Activated T-cell treated with anti-CD3 and anti-CD28 coated beads, Interleukin-2, amount 50 U/mL, for 24 hours (primary cell): Measurements from ENCODE around the gene ETF1.

Experiments
- DNase-seq: peaks from one replicate; pipeline ENCODE4 v3.0.0-alpha.2; 2020
- H3K27ac Mint-ChIP-seq: 2 replicates; pipeline ENCODE4 v1.8.0; 2020; ENCODE audit warnings: mild to moderate bottlenecking, mixed read lengths
- H3K27me3 Mint-ChIP-seq: 2 replicates; pipeline ENCODE4 v1.8.0; 2020; ENCODE audit warnings: mixed read lengths
- H3K36me3 Mint-ChIP-seq: 2 replicates; pipeline ENCODE4 v1.8.0; 2020; ENCODE audit warnings: low read depth, mixed read lengths
- H3K4me1 Mint-ChIP-seq: 2 replicates; pipeline ENCODE4 v1.8.0; 2020; ENCODE audit warnings: low read depth, mixed read lengths
- H3K4me3 Mint-ChIP-seq: 2 replicates; pipeline ENCODE4 v1.8.0; 2020; ENCODE audit warnings: mild to moderate bottlenecking, moderate library complexity, mixed read lengths
- H3K9me3 Mint-ChIP-seq: 2 replicates; pipeline ENCODE4 v1.8.0; 2020; ENCODE audit warnings: mixed read lengths

ETF1 gene

DNA sequence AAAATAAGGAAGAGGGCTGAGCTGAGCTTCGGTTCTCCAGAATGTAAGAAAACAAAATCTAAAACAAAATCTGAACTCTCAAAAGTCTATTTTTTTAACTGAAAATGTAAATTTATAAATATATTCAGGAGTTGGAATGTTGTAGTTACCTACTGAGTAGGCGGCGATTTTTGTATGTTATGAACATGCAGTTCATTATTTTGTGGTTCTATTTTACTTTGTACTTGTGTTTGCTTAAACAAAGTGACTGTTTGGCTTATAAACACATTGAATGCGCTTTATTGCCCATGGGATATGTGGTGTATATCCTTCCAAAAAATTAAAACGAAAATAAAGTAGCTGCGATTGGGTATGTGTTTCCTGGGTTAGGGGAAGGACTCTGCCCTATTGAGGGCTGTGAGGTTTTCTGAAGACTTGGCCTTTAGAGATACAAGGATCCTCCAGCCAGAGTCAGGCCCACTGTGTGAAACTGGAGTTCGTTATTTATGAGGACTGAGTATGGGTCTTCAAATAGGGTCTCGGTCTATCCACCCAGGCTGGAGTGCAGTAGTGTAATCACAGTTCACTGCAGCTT lies 74.0 kb downstream of the ETF1 start:
- Mint-ChIP-seq H3K4me3 (peak overlapping the region; percentile 49), H3K36me3 (peaks cover 33% of the 10 kb centered on the region), H3K27me3 (no peaks in the 10 kb centered on the region), H3K27ac (peak overlapping the region; percentile 53), H3K4me1 (peaks cover 25% of the 10 kb centered on the region), H3K9me3 (no peaks in the 10 kb centered on the region)
- no peak for DNase-seq

DNA sequence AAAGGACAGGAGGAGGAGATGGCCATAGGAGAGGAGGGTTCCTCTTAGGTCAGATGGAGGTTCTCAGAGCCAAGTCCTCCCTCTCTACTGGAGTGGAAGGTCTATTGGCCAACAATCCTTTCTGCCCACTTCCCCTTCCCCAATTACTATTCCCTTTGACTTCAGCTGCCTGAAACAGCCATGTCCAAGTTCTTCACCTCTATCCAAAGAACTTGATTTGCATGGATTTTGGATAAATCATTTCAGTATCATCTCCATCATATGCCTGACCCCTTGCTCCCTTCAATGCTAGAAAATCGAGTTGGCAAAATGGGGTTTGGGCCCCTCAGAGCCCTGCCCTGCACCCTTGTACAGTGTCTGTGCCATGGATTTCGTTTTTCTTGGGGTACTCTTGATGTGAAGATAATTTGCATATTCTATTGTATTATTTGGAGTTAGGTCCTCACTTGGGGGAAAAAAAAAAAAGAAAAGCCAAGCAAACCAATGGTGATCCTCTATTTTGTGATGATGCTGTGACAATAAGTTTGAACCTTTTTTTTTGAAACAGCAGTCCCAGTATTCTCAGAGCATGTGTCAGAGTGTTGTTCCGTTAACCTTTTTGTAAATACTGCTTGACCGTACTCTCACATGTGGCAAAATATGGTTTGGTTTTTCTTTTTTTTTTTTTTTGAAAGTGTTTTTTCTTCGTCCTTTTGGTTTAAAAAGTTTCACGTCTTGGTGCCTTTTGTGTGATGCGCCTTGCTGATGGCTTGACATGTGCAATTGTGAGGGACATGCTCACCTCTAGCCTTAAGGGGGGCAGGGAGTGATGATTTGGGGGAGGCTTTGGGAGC lies 74.7 kb downstream of the ETF1 start:
- Mint-ChIP-seq H3K27ac (peak overlapping the region; percentile 86), H3K27me3 (no peaks in the 10 kb centered on the region), H3K36me3 (peaks cover 33% of the 10 kb centered on the region), H3K4me1 (peaks cover 29% of the 10 kb centered on the region), H3K9me3 (no peaks in the 10 kb centered on the region), H3K4me3 (peak overlapping the region; percentile 85)
- no peak for DNase-seq

DNA sequence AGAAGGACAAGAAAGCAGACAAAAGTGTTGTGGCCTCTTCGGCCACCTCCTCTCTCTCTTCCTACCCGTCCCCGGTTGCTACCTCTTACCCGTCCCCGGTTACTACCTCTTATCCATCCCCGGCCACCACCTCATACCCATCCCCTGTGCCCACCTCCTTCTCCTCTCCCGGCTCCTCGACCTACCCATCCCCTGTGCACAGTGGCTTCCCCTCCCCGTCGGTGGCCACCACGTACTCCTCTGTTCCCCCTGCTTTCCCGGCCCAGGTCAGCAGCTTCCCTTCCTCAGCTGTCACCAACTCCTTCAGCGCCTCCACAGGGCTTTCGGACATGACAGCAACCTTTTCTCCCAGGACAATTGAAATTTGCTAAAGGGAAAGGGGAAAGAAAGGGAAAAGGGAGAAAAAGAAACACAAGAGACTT lies 75.3 kb downstream of the ETF1 start:
- H3K27me3 Mint-ChIP-seq, result no peaks in the 10 kb centered on the region
- DNase-seq, result no peak
- peaks cover 30% of the 10 kb centered on the region for H3K4me1 Mint-ChIP-seq
- H3K4me3 Mint-ChIP-seq, result peak overlapping the region; percentile 85
- peak overlapping the region; percentile 86 for H3K27ac Mint-ChIP-seq
- H3K36me3 Mint-ChIP-seq, result peaks cover 33% of the 10 kb centered on the region
- H3K9me3 Mint-ChIP-seq, result no peaks in the 10 kb centered on the region

DNA sequence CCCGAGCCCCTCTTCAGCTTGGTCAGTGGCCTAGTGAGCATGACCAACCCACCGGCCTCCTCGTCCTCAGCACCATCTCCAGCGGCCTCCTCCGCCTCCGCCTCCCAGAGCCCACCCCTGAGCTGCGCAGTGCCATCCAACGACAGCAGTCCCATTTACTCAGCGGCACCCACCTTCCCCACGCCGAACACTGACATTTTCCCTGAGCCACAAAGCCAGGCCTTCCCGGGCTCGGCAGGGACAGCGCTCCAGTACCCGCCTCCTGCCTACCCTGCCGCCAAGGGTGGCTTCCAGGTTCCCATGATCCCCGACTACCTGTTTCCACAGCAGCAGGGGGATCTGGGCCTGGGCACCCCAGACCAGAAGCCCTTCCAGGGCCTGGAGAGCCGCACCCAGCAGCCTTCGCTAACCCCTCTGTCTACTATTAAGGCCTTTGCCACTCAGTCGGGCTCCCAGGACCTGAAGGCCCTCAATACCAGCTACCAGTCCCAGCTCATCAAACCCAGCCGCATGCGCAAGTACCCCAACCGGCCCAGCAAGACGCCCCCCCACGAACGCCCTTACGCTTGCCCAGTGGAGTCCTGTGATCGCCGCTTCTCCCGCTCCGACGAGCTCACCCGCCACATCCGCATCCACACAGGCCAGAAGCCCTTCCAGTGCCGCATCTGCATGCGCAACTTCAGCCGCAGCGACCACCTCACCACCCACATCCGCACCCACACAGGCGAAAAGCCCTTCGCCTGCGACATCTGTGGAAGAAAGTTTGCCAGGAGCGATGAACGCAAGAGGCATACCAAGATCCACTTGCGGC lies 75.9 kb downstream of the ETF1 start:
- H3K4me1 Mint-ChIP-seq, result peaks cover 30% of the 10 kb centered on the region
- DNase-seq, result no peak
- H3K9me3 Mint-ChIP-seq, result no peaks in the 10 kb centered on the region
- H3K27ac Mint-ChIP-seq, result peak overlapping the region; percentile 86
- H3K27me3 Mint-ChIP-seq, result no peaks in the 10 kb centered on the region
- peak overlapping the region; percentile 85 for H3K4me3 Mint-ChIP-seq
- peaks cover 33% of the 10 kb centered on the region for H3K36me3 Mint-ChIP-seq

- H3K27me3 Mint-ChIP-seq, result no peaks in the 10 kb centered on the region
- peaks cover 38% of the 10 kb centered on the region for H3K4me1 Mint-ChIP-seq
- peak overlapping the region; percentile 95 for H3K27ac Mint-ChIP-seq
- no peaks in the 10 kb centered on the region for H3K9me3 Mint-ChIP-seq
- peaks cover 33% of the 10 kb centered on the region for H3K36me3 Mint-ChIP-seq
- peak; percentile 55 for DNase-seq
- peak overlapping the region; percentile 85 for H3K4me3 Mint-ChIP-seq
Measured at GRCh38 chr5:138466125-138466899, 76.7 kb downstream of the ETF1 start.

DNA sequence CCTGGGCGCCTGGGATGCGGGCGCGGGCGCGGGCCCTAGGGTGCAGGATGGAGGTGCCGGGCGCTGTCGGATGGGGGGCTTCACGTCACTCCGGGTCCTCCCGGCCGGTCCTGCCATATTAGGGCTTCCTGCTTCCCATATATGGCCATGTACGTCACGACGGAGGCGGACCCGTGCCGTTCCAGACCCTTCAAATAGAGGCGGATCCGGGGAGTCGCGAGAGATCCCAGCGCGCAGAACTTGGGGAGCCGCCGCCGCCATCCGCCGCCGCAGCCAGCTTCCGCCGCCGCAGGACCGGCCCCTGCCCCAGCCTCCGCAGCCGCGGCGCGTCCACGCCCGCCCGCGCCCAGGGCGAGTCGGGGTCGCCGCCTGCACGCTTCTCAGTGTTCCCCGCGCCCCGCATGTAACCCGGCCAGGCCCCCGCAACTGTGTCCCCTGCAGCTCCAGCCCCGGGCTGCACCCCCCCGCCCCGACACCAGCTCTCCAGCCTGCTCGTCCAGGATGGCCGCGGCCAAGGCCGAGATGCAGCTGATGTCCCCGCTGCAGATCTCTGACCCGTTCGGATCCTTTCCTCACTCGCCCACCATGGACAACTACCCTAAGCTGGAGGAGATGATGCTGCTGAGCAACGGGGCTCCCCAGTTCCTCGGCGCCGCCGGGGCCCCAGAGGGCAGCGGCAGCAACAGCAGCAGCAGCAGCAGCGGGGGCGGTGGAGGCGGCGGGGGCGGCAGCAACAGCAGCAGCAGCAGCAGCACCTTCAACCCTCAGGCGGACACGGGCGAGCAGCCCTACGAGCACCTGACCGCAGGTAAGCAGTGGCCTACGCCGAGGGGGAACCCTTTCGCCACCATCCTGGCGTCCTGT lies 77.5 kb downstream of the ETF1 start, which contains the start of gene EGR1:
EGR1 (plus strand) TSS at position 219 of the 864 bp plus-strand sequence; CDS start at position 502, 283 bp downstream.
- peak within 1 kb of the TSS; percentile 95 for H3K27ac Mint-ChIP-seq
- peaks cover 33% of the 10 kb centered on the region for H3K36me3 Mint-ChIP-seq
- H3K27me3 Mint-ChIP-seq, result no peaks in the 10 kb centered on the region
- H3K9me3 Mint-ChIP-seq, result no peaks in the 10 kb centered on the region
- peak; percentile 97 for DNase-seq
- peak within 1 kb of the TSS; percentile 85 for H3K4me3 Mint-ChIP-seq
- peaks cover 46% of the 10 kb centered on the region for H3K4me1 Mint-ChIP-seq

DNA sequence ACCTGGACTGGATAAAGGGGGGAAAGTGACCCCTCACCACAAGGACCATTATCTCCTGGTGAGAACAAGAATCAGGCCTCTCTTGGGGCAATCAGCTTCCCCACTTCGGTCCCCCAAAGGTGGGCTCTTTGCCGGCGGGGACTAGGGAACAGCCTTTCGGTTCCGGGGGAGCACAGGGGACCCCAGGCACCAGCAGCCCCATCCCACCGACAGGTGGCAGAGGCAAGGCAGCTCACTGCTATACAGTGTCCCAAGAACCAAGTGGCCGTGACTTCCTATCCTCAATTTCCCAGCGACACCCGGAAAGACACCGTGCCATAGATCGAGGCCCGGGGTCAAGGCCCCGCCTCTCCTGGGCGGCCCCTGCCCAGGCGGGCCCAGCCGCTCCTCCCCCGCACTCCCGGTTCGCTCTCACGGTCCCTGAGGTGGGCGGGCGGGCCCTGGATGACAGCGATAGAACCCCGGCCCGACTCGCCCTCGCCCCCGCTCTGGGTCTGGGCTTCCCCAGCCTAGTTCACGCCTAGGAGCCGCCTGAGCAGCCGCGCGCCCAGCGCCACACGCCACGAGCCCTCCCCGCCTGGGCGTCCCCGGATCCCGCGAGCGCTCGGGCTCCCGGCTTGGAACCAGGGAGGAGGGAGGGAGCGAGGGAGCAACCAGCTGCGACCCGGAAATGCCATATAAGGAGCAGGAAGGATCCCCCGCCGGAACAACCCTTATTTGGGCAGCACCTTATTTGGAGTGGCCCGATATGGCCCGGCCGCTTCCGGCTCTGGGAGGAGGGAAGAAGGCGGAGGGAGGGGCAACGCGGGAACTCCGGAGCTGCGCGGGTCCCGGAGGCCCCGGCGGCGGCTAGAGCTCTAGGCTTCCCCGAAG lies 78.4 kb downstream of the ETF1 start:
- Mint-ChIP-seq H3K4me1 (peaks cover 55% of the 10 kb centered on the region), H3K27me3 (no peaks in the 10 kb centered on the region), H3K36me3 (peaks cover 33% of the 10 kb centered on the region), H3K4me3 (peak overlapping the region; percentile 85), H3K9me3 (no peaks in the 10 kb centered on the region), H3K27ac (peak overlapping the region; percentile 95)
- DNase-seq, result peak; percentile 97

- peak; percentile 96 for DNase-seq
- H3K27ac Mint-ChIP-seq, result peak overlapping the region; percentile 95
- H3K27me3 Mint-ChIP-seq, result no peaks in the 10 kb centered on the region
- no peaks in the 10 kb centered on the region for H3K9me3 Mint-ChIP-seq
- H3K4me1 Mint-ChIP-seq, result peaks cover 61% of the 10 kb centered on the region
- H3K36me3 Mint-ChIP-seq, result peaks cover 31% of the 10 kb centered on the region
- peak overlapping the region; percentile 85 for H3K4me3 Mint-ChIP-seq
Measured at GRCh38 chr5:138464008-138464387, 79.0 kb downstream of the ETF1 start.

GRCh38 chr5:138463419-138464007 lies 79.5 kb downstream of the ETF1 start:
- H3K27ac Mint-ChIP-seq, result peak overlapping the region; percentile 95
- DNase-seq, result peak; percentile 48
- H3K36me3 Mint-ChIP-seq, result peaks cover 28% of the 10 kb centered on the region
- H3K4me1 Mint-ChIP-seq, result peaks cover 64% of the 10 kb centered on the region
- H3K4me3 Mint-ChIP-seq, result peak overlapping the region; percentile 85
- no peaks in the 10 kb centered on the region for H3K27me3 Mint-ChIP-seq
- H3K9me3 Mint-ChIP-seq, result no peaks in the 10 kb centered on the region

- Mint-ChIP-seq H3K36me3 (peaks cover 8% of the 10 kb centered on the region), H3K4me3 (no peak overlapping the region)
Measured at GRCh38 chr5:138461343-138462125, 81.5 kb downstream of the ETF1 start.

GRCh38 chr5:138460032-138460693 lies 82.9 kb downstream of the ETF1 start:
- H3K27me3 Mint-ChIP-seq, result no peaks in the 10 kb centered on the region
- peak overlapping the region; percentile 100 for H3K27ac Mint-ChIP-seq
- peaks cover 51% of the 10 kb centered on the region for H3K4me1 Mint-ChIP-seq
- no peaks in the 10 kb centered on the region for H3K9me3 Mint-ChIP-seq
- no peak overlapping the region for H3K4me3 Mint-ChIP-seq
- DNase-seq, result no peak
- no peaks in the 10 kb centered on the region for H3K36me3 Mint-ChIP-seq

More at GRCh38 chr5:138461343-138462125, 81.5 kb downstream of the ETF1 start:
- no peak for DNase-seq
- no peaks in the 10 kb centered on the region for H3K9me3 Mint-ChIP-seq
- peaks cover 54% of the 10 kb centered on the region for H3K4me1 Mint-ChIP-seq
- no peaks in the 10 kb centered on the region for H3K27me3 Mint-ChIP-seq
- peak overlapping the region; percentile 41 for H3K27ac Mint-ChIP-seq
